Heart left ventricle (tissue), 16 donors: ENCODE measurements around the gene MRPS5. TPM values are rescaled to one million over a fixed set of nuclear protein-coding genes. Genes with fewer than 3 reads are reported as not detected.

Experiments used
- ATAC-seq, 4 donors: fragments of 200-7000 bp; cut with Tn5 transposase; one replicate each; pipeline ENCODE4 v1.9.1; 2020 to 2022; ENCODE audit warnings: moderate library complexity in 4 of 4, mild to moderate bottlenecking in 3 of 4, moderate number of reproducible peaks in 1 of 4
- DNase-seq, 5 donors: peaks; one replicate each; pipeline ENCODE4 v3.0.0-alpha.2; 2020
- H3K27ac ChIP-seq, 12 donors: fragments of 200-600 bp; sonication (generic) in 4 of 12; one replicate each; pipeline versions ENCODE4 v1.5.0 to v1.8.0; 2016 to 2022; ENCODE audit warnings: mild to moderate bottlenecking in 2 of 12
- H3K27me3 ChIP-seq, 9 donors: fragments of 200-600 bp; sonication (generic) in 2 of 9; one replicate each; pipeline versions ENCODE4 v1.5.1 to v1.8.0; 2016 to 2022; ENCODE audit warnings: mild to moderate bottlenecking in 3 of 9
- H3K36me3 ChIP-seq, 9 donors: fragments of 200-600 bp; sonication (generic) in 2 of 9; one replicate each; pipeline versions ENCODE4 v1.5.0 to v1.8.0; 2018 to 2022; ENCODE audit warnings: mild to moderate bottlenecking in 2 of 9
- H3K4me1 ChIP-seq, 12 donors: fragments of 200-600 bp; sonication (generic) in 4 of 12; one replicate each; pipeline versions ENCODE4 v1.5.0 to v1.8.0; 2016 to 2022; ENCODE audit warnings: mild to moderate bottlenecking in 3 of 12
- H3K4me3 ChIP-seq, 12 donors: fragments of 200-600 bp; sonication (generic) in 4 of 12; one replicate each; pipeline versions ENCODE4 v1.5.0 to v1.8.0; 2017 to 2022; ENCODE audit warnings: mild to moderate bottlenecking in 9 of 12, moderate library complexity in 4 of 12
- H3K9me3 ChIP-seq, 12 donors: fragments of 200-600 bp; sonication (generic) in 4 of 12; one replicate each; pipeline versions ENCODE4 v1.5.0 to v1.8.0; 2016 to 2022; ENCODE audit warnings: mild to moderate bottlenecking in 1 of 12
- POLR2A ChIP-seq, 2 donors: fragments of 450-650 bp; IDR thresholded peaks; one replicate each; pipeline ENCODE4 v1.6.1; 2017; ENCODE audit warnings: antibody characterized with exemption in 2 of 2, mild to moderate bottlenecking in 2 of 2, moderate library complexity in 2 of 2
- WGBS, 4 donors: extraction: QIAGEN DNeasy Blood & Tissue Kit in 2 of 4; methylation state at CpG; one replicate each; pipeline versions ENCODE4 v1.1.5 to v1.1.7; 2013 to 2018; 5-methylcytosine and 5-hydroxymethylcytosine counted together
- intact Hi-C, 10 donors: fragments of 100-400 bp; cut with DNase I; formaldehyde crosslinking; loops; one replicate each; pipeline versions ENCODE4 v1.11.1 to v1.14.2; 2022
- polyA plus RNA-seq, 2 donors: library from polyadenylated mRNA; stranded (reverse); fragments of 200-250 nt; gene quantifications; one replicate each; pipeline ENCODE4 v1.2.3, GENCODE V29; 2013
- total RNA-seq, 9 donors: library from RNA; depleted of rRNA in 2 of 9; stranded (reverse); fragments of >200 nt in 2 of 9; fragmentation: NEBNext Ultra II Directional in 3 of 9; extraction: Animal tissue kit (Norgen Biotek cat#: 25700) in 3 of 9; gene quantifications; one replicate each; pipeline versions ENCODE4 v1.1.0 to v1.2.4, GENCODE V29; 2016 to 2023
- TF ChIP-seq, protein P1 (sequence below), 12 donors: fragments of 200-600 bp; sonication (generic) in 4 of 12; IDR thresholded peaks; one replicate each; pipeline versions ENCODE4 v1.5.0 to v1.8.0; 2018 to 2022; ENCODE audit warnings: antibody characterized with exemption in 12 of 12, mild to moderate bottlenecking in 5 of 12
- donor health status: ischemic (EF 13 %, LVEDD 7.1; RV severe dilation, severe dysfunction).
- donor health status: healthy with polysubstance abuse.
- donor health status: DM: no; HTN: yes; CAD: no.
- donor health status: DM: no; HTN: no; CAD: no.
- donor health status: ischemic (EF 25% LVEDD 6.9; RV normal size, moderate dysfunction).
- donor health status: ischemic (EF 25% LVEDD 5.7; RV mildly dilated, moderate dysfunction).
- donor health status: healthy.
- donor health status: DM: yes; HTN: yes; CAD: no.
- donor health status: ischemic (EF 35%, LVEDD 5.7; RV mildly dilated, moderate dysfunction).
- donor health status: nonischemic (EF 11% LVEDD 7.7; RV severe dilation, severe dysfunction).
- donor health status: DM: yes; HTN: yes; CAD: no.
- donor health status: PGD.
- donor health status: ischemic (EF 29% LVEDD 5.4; RV normal size, mild dysfunction).
- donor health status: nonischemic (EF 23%, LVEDD 6.1; RV moderate dilation, normal function).

The MRPS5 gene
- total and polyA plus RNA-seq, 11 donors: 52.4 to 116 (median 71.2) TPM

- H3K4me3 ChIP-seq: peak overlapping the region; percentile 65 to 94 (median 81)
- peaks cover 0 to 27% (median 20%) of the 10 kb centered on the region in 12 donors for H3K4me1 ChIP-seq
- 0 to 2% (median 1%) methylated on average over 6 to 9 of the region's 9 CpGs for WGBS, 4 donors
- TF ChIP-seq POLR2A (IDR thresholded peaks at IDR 0.05): no peak
- TF ChIP-seq, protein P1, sequence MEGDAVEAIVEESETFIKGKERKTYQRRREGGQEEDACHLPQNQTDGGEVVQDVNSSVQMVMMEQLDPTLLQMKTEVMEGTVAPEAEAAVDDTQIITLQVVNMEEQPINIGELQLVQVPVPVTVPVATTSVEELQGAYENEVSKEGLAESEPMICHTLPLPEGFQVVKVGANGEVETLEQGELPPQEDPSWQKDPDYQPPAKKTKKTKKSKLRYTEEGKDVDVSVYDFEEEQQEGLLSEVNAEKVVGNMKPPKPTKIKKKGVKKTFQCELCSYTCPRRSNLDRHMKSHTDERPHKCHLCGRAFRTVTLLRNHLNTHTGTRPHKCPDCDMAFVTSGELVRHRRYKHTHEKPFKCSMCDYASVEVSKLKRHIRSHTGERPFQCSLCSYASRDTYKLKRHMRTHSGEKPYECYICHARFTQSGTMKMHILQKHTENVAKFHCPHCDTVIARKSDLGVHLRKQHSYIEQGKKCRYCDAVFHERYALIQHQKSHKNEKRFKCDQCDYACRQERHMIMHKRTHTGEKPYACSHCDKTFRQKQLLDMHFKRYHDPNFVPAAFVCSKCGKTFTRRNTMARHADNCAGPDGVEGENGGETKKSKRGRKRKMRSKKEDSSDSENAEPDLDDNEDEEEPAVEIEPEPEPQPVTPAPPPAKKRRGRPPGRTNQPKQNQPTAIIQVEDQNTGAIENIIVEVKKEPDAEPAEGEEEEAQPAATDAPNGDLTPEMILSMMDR (IDR thresholded peaks at IDR 0.05): no peak
- H3K27me3 ChIP-seq: no peaks in the 10 kb centered on the region
- H3K36me3 ChIP-seq: no peaks in the 10 kb centered on the region
- intact Hi-C loops: loop anchor here in 6 of 10 donors (1.0 to 5.0 kb wide), 5 partner anchors 42 to 238 kb away; partner anchors contain the start of genes ZNF892 (in 5 of the 6) and FAHD2A (in 2 of the 6)
- DNase-seq: no peak
- peak in 2 of 4 donors; percentile 35 to 36 for ATAC-seq
- no peaks in the 10 kb centered on the region for H3K9me3 ChIP-seq
- H3K27ac ChIP-seq: peak overlapping the region; percentile 65 to 97 (median 94)
These were observed 43.4 kb upstream of the MRPS5 start for GRCh38 chr2:95165030-95165370.

- 8 to 30% (median 17%) methylated on average over 19 to 64 of the region's 64 CpGs for WGBS, 4 donors
- Histone ChIP-seq H3K9me3 (peaks cover 0 to 10% (median 0%) of the 10 kb centered on the region in 12 donors), H3K4me1 (peaks cover 5 to 36% (median 22%) of the 10 kb centered on the region in 12 donors), H3K36me3 (peaks cover 0 to 22% (median 15%) of the 10 kb centered on the region in 9 donors), H3K27ac (peak within 1 kb of the TSS; percentile 35 to 91 (median 80)), H3K27me3 (no peaks in the 10 kb centered on the region), H3K4me3 (peak within 1 kb of the TSS; percentile 50 to 93 (median 81))
- peak; percentile 68 to 93 (median 91) for ATAC-seq
- peak; percentile 79 to 90 (median 87) for DNase-seq
- intact Hi-C loops: loop anchor here in 4 of 10 donors (2.0 to 5.0 kb wide), 3 partner anchors 37 to 47 kb away; partner anchors contain the start of genes MRPS5 (in 3 of the 4) and ZNF892 (in 1 of the 4)
- TF ChIP-seq, protein P1 (IDR thresholded peaks at IDR 0.05): no peak
- peak in 1 of 2 donors; percentile 33 for TF ChIP-seq POLR2A (IDR thresholded peaks at IDR 0.05)
These were observed 38.3 kb upstream of the MRPS5 start, which contains the start of gene ZNF514 for GRCh38 chr2:95159690-95160449. ZNF514 (minus strand) TSS chr2:95159848; CDS start chr2:95153253, 6,595 bp downstream.

DNA sequence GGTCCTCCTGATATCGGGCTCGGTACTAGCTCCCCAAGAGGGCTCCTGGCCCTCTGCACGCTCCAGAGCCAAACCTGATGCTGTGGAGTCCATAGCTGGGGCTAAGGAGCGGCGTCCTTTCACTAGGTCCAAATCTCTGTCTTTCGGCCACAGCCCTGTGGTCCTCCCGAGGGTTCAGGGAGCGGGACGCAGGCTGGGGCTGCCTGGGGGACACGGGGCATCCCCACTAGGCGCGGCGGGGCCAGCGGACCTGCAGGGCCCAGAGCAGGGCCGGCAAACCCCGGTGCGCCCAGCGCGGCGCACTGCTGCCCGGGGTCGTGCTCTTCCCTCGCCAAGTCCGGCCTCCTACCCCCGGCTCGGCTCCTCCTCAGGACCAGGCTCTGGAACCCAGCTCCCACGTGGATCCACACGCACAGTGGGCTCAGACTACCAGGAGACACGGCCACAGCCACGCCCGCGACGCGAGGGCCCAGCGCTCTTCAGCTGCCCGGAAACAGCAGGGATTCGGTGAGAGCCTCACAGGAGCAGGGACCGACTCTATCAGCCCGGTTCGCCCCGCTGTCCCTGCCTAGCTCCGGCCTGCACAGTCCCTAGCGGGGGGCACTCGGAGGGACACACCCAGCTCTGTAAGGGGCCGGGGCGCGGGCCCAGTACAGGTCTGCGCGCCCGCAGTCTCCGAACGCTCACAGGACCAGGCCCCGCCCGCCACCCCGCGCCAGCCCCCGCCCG is 37.4 kb upstream of the MRPS5 start:
- TF ChIP-seq, protein P1 (IDR thresholded peaks at IDR 0.05): no peak
- no peak for TF ChIP-seq POLR2A (IDR thresholded peaks at IDR 0.05)
- Histone ChIP-seq H3K27ac (peak overlapping the region; percentile 35 to 88 (median 77)), H3K4me3 (peak overlapping the region; percentile 50 to 93 (median 81)), H3K36me3 (peaks cover 0 to 31% (median 20%) of the 10 kb centered on the region in 9 donors), H3K27me3 (no peaks in the 10 kb centered on the region), H3K9me3 (peaks cover 0 to 18% (median 2%) of the 10 kb centered on the region in 12 donors), H3K4me1 (peaks cover 4 to 28% (median 15%) of the 10 kb centered on the region in 12 donors)
- WGBS, 4 donors: 1 to 2% (median 1%) methylated on average over 24 to 58 of the region's 58 CpGs
- intact Hi-C loops: loop anchor here in 4 of 10 donors (2.0 to 5.0 kb wide), 2 partner anchors 36 to 37 kb away; partner anchors contain the start of gene MRPS5 (in 3 of the 4)
- DNase-seq (peak; percentile 42 to 73 (median 61)), ATAC-seq (peak; percentile 36 to 73 (median 70))
